GM19099 (cell line): ENCODE data around the gene SERPINB12.

Experiments used
- POLR2A ChIP-seq: IDR thresholded peaks from 3 replicates; pipeline ENCODE4 v1.6.1; 2011; ENCODE audit warnings: low read depth; ENCODE audit not compliant: insufficient read length; ENCODE audit errors: extremely low read depth

SERPINB12 gene

DNA sequence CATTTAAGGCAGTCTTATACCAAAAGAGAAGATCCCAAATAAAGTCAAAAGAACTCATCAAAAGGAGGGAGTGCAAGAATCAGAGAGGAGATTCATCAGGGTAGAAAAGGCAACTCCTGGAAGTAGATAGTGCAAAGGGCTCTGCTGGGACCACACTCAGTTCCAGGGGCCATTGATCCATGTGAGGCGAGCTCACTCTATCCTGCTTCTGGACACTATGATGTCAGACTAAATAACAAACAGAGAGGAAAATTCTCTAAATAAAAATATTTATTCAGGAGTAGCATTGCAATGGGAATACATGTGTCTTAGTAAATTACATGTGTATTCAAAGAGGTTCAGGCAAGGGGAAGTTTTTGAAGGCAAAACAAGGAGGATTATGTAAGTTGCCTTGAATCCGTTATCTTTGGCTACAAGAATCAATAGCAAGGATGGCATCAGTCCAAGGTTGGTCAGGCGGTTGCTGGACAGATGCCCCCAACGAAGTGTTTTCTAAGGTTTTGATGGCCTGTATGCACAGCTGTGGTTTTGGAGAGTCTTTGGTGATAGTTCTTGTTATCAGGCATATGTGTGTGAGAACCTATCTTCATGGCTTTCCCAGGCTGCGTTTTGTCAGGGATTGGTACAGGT lies 13.2 kb upstream of the SERPINB12 start:
- TF ChIP-seq POLR2A = no peak

DNA sequence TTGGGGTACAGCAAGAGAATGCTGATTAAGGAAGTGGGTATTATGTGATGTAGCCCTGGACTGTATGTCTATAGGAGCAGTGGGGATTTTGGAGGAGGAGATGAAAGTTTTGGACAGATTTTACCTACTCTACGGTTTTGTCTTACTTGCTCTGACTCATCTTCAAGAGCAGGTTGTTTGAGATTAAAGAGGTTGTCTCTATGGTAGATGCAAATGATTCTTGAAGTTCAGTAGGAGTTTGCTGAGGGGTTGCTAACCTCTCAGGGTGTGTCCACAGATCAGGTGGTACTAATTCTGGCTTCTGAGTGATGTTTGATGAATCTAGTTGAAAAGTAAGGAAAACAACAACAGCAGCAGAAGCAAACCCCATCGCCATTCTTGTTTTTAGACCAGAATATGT lies 9.7 kb upstream of the SERPINB12 start:
- no peak for TF ChIP-seq POLR2A

DNA sequence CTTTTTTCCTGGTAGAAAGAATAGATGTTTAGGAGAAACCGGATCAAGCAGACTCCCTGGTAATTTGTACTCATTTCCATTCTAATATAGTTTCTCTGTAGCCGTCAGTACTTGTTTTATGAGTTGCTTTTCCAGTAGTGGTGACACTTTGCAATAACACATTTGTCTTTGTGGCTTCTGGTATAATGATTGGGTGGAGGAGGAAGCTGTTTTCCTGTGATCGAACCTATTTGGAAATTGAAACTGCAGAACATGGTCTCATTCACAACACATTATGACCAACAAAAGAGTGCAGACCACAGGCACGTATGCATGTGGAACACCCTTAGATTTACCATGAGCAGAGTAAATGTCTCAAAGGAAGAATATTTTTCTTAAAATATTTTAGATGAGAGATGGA lies 7.6 kb upstream of the SERPINB12 start:
- no peak for TF ChIP-seq POLR2A

DNA sequence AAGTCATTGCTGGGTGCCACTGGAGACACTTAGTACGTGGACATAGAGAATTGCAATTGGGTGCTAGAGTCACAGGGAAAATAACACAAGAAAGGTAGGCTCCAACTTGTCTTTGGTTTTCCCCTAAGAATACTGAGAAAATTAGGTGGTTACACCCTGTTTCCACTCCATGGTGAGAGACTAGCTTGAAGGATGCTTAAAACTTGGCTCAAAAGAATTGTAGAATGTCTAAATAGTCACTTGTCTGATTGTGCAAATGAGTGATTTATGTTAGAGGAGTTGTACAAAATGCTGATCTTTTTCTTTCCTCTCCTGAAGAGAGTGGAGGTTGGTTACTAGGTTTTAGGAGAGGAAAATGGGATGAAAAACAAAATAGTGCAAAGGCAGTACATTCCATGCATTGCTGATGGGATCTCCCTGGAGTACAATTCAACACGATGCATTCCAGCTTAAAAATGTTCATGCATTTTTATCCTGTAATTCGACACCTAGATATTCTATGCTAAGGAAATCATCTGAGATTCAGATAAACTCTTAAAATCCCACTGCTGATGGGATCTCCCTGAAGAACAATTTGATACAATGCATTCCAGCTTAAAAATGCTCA lies 2.2 kb upstream of the SERPINB12 start:
- no peak for TF ChIP-seq POLR2A

DNA sequence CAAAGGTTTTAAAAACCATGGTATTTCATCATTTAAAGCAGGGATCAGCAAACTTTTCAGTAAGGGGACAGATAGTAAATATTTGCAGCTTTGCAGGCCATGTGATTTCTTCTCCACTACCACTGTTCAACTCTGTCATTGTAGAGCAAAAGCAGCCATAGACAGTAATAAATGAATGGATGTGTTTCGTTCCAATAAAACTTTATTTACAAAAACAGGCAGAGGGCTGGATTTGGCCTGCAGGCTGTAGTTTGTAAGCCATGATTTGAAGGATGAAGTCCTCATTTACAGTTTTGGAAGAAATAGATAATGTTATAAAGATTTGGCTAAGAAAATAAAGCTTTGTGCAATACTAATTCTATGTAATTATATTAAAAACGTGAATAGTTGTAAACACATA lies 1.8 kb downstream of the SERPINB12 start:
- TF ChIP-seq POLR2A = no peak

DNA sequence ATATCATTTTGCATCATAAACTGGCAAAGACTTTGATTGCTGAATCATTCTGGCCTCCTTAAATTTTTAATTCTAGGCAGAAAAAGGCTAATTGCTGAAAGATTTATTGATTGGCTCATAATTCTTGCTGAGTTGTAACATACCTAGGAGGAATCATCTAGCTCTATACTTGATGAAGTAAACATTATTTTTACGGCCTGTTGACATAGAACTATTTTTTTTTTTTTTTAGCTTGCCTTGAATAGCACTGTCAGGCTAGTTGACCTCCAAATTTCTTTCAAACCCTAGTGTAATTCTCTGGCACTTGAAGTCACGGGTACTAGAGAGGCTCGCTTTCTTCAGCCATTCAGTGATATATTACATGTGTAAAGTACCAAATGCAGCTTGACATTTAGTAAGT lies 2.8 kb downstream of the SERPINB12 start:
- no peak for TF ChIP-seq POLR2A

DNA sequence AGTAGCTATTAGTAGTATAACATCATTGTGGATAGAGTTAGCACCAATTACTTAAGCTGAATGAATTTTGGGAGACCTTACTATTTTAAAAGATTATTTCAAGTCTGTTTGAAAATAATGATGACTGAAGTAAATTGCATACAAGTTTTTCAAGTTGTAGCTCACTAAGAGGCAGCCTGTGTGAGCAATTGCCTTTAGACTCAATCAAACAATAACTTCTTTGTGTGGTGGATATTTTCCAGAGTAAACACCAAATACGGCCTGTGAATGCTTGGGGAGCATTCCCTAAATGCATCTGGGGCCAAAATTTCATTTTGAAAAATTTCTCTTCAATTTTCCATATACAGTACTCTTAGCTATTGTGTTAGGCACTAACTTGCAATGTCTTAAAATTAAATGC lies 7.9 kb downstream of the SERPINB12 start:
- no peak for TF ChIP-seq POLR2A

DNA sequence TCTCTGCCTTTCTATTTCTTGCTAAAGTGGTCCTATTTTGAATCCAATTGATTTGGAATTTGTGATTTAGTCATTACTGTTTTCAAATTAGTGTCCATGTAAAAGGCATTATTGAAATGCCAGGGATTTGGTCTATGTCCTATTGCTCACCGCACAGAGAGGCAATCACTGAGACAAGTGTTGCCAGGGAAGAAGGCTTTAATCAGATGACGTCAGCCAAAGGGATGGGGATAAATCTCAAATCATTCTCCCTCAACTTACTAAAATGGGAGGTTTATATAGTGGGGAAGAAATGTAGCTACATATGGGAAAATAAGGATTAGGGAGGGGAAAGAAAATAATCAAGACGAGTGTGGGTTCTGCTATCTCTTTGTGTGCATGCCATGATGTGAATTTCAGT lies 9.6 kb downstream of the SERPINB12 start:
- no peak for TF ChIP-seq POLR2A

DNA sequence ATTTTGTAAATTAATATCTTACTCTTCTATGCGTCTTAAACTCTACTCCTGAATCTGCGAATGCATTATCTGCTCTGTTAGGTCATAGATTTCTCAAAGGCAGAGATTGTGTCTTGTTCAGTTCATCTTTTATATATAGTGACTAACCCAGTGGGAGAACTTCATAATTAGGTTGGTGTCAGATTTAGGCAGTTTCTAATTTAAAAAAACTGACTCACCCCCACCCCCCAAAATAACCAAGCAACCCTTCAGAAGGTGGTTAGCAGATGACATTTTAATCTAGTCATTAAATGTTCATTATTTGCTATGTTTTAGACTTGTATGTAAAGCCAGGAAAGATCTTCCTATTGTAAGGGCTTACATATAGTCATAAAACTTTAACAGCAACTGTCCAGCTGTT lies 10.4 kb downstream of the SERPINB12 start:
- TF ChIP-seq POLR2A = no peak

DNA sequence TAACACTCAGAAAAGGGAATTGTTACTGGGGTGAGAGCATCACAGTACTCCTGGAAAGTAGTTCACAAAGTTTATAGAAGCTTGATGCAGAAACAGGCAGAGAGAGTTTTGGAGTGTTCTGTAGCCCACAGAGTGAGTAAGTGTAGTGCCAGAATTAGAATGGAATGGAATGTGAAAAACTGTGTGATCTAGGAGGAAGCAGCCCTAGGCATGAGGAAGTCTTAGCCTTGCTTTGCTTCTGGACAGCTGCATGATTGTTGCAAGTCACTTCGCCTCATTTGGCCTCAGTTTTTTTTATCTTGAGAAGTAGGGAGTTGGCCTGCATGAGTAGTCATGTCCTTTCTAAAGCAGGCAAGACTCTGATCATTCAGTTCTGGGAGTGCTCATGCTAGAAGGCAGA lies 10.9 kb downstream of the SERPINB12 start:
- TF ChIP-seq POLR2A = no peak

DNA sequence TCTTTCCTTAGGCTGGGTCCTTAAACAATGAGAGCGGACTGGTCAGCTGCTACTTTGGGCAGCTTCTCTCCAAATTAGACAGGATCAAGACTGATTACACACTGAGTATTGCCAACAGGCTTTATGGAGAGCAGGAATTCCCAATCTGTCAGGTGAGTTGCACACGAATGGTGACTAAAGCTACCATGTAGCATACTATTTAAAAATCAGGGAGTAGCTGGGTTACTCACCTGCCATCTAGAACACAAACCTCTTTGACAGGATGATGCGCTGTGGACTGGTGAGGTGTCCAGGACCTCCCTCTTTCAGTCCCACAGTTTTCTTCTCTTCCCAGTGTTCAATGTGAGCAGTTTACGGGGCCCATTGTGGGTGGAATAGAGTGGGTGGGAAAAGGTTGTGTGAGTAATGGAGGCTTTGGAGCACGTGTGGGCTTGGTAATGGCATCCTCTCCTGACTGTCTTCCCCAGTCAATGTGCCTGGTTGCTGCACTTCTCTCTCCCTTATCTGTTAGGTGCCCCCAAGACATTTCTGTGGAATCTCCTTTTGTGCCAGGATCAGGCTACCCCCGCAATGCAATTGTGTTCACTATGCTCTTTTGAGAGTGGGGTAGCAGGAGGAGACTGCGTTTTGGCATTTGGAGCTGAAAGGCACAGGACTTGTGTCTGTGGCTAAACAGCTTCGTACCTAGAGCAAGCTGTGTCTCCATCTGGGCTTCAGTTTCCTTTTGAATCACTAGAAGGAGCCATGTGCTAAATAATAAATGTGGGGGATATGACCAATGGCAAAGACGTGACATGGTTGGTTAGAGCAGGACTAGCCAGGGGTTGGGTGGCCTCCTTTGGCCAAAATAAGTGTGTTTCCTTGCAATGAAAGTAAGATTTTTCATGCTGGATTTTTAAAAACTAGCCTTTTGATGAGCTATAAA lies 17.7 kb downstream of the SERPINB12 start:
- TF ChIP-seq POLR2A = no peak

DNA sequence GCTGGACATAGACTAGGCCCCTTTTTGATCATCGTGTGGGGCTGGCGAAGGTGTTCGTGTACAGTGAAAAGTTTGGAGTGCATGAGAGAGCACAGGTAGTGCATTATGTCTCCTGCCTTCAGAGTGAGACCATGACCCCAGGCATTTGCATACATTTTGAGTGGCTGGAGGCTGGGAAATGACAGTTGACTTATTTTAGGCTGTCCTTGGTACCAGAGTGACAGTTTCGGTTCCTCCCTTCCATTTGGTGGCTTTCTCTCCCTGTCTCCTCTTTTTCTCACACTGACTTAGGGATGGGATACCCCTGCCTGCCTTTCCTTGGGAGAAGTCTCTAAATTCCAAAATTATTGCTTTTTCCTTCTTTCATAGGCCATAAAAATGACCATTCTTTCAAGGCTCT lies 20.1 kb downstream of the SERPINB12 start:
- TF ChIP-seq POLR2A = no peak

DNA sequence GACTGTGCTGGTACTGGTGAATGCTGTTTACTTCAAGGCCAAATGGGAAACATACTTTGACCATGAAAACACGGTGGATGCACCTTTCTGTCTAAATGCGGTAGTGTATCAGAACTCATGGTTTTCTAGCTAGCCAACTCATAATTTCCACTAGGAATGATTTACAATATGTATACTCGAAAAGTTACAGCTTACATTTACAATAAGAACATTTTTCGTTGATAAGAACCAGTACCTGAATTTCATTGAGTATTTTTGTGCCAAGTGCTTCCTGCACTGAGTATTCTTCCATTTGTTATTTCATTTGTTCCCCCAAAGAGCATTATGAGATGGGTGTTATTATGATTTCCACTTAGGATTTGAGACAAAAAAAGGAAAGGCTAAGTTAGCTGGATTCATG lies 21.9 kb downstream of the SERPINB12 start:
- TF ChIP-seq POLR2A = no peak

DNA sequence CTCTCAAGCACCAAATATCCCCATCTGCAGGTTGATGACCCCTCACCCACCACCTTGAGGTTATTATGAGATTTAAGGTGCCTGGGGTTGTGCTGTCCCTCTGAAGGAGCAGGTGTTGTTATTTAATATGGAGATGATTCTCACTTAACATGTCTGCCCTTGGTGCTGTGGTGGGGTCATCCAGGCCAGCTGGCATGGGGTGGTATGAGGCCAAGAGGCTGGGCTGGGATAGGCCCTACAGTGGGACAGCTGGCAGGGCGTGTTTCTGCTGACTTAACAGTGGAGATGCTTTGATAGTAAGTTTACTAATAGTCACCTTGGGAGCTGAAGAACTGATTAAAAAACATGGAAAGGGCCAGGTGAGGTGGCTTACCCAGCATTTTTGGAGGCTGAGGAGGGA lies 22.4 kb downstream of the SERPINB12 start:
- no peak for TF ChIP-seq POLR2A

DNA sequence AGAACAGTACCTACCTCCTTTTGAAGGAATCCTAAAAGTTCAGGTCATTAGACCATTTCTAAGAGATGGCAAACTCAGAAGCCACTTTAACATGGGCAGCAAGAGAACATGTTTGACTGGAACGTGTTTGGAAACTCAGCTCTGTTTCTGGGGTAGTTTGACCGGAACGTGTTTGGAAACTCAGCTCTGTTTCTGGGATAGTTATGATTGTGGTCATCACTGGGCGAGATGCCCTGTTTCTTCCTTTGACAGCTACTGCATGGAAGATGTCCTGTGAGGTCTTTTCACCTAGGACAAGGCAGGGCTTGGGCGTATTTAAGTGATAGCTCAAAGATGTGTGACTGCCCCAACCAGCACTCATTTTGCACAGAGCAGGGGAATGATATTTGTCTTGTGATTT lies 25.1 kb downstream of the SERPINB12 start:
- TF ChIP-seq POLR2A = no peak

DNA sequence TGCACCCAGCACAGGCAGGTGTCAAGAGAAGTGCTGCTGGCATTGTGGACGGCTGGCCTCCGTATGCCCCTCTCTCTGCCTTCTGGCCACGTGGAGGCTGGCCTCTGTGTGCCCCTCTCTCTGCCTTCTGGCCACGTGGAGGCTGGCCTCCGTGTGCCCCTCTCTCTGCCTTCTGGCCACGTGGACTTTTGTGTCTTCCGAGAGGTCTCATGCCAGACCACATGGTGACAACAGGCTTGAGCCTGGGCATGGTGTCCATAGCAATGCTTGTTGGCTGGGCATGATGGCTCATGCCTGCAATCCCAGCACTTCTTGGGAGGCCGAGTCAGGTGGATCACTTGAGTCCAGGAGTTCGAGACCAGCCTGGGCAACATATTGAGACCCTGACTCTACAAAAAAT lies 25.7 kb downstream of the SERPINB12 start:
- no peak for TF ChIP-seq POLR2A
